HepG2 (cell line): ENCODE data around the gene PAPPA. TPM values are rescaled to one million over a fixed set of nuclear protein-coding genes. Genes with fewer than 3 reads are reported as not detected.

Source experiments
- FOSL2 ChIP-seq: sonication (generic); formaldehyde crosslinking; IDR thresholded peaks from 2 replicates; pipeline ENCODE4 v1.4.0; 2020; ENCODE audit warnings: missing genetic modification reagents
- FOXA3 ChIP-seq: IDR thresholded peaks from 2 replicates; pipeline ENCODE4 v1.6.1; 2016; ENCODE audit warnings: missing genetic modification reagents, missing compliant biosample characterization
- FOXC1 ChIP-seq: sonication (generic); formaldehyde crosslinking; IDR thresholded peaks from 2 replicates; pipeline ENCODE4 v1.8.0; 2022; ENCODE audit warnings: mild to moderate bottlenecking, missing genetic modification reagents, borderline replicate concordance
- FOXP1 ChIP-seq, 2 experiments: fragments of 450-650 bp in 1 of 2; IDR thresholded peaks; 2 replicates each; pipeline ENCODE4 v1.6.1; 2017 to 2018; ENCODE audit warnings: antibody characterized with exemption in 1 of 2
- GABPA ChIP-seq, 2 experiments: IDR thresholded peaks; 2 replicates each; pipeline ENCODE4 v1.6.1; 2011 to 2016; ENCODE audit warnings: low read depth in 2 of 2, low read length in 1 of 2, missing biosample characterization in 1 of 2, missing genetic modification characterization in 1 of 2
- SATB2 ChIP-seq: sonication (generic); formaldehyde crosslinking; IDR thresholded peaks from 2 replicates; pipeline ENCODE4 v1.5.0; 2020; ENCODE audit warnings: missing genetic modification reagents
- SMC3 ChIP-seq: IDR thresholded peaks from 2 replicates; pipeline ENCODE4 v1.6.1; 2011; ENCODE audit warnings: low read length, improper control_type of control experiment
- ZKSCAN1 ChIP-seq: fragments of 150-350 bp; IDR thresholded peaks from 2 replicates; pipeline ENCODE4 v1.6.1; 2014; ENCODE audit warnings: low read length
- ZNF235 ChIP-seq: sonication (generic); formaldehyde crosslinking; IDR thresholded peaks from 2 replicates; pipeline ENCODE4 v1.8.1; 2023; ENCODE audit warnings: mild to moderate bottlenecking, missing genetic modification reagents, borderline replicate concordance
- polyA plus RNA-seq, 8 experiments: library from polyadenylated mRNA; depleted of rRNA in 3 of 8; stranded (reverse) in 7 of 8; unstranded in 1 of 8; fragments of >200 nt; fragmentation: Illumina TruSeq in 4 of 8; extraction: Trizol in 4 of 8; gene quantifications; 2 replicates each; pipeline versions ENCODE4 v1.2.1 to v1.2.3, GENCODE V29; 2011 to 2016; ENCODE audit warnings: low read depth in 4 of 8, missing spikeins in 1 of 8, mixed read lengths in 1 of 8; ENCODE audit not compliant: insufficient read depth in 1 of 8
- total RNA-seq, 5 experiments: library from RNA; depleted of rRNA; stranded (reverse); fragments of >200 nt; fragmentation: Illumina TruSeq; extraction: Trizol; gene quantifications; 2 replicates each; pipeline ENCODE4 v1.2.3, GENCODE V29; 2016; ENCODE audit warnings: low read depth in 1 of 5
- TF ChIP-seq, protein P1 (sequence below): IDR thresholded peaks from 2 replicates; pipeline ENCODE4 v1.4.0; 2020; ENCODE audit warnings: mild to moderate bottlenecking, missing genetic modification reagents
- TF ChIP-seq, protein P2 (sequence below): sonication (generic); formaldehyde crosslinking; IDR thresholded peaks from 2 replicates; pipeline ENCODE4 v1.4.0; 2020; ENCODE audit warnings: missing genetic modification reagents
- TF ChIP-seq, protein P3 (sequence below): sonication (generic); formaldehyde crosslinking; IDR thresholded peaks from 2 replicates; pipeline ENCODE4 v1.4.0; 2020; ENCODE audit warnings: missing genetic modification reagents, low read depth, mild to moderate bottlenecking, borderline replicate concordance

The PAPPA gene
- total and polyA plus RNA-seq, 2 of the 13 experiments (the other 11 are each of a cell fraction or from before 2014, with no cell fraction given): 0.09 to 0.11 TPM

DNA sequence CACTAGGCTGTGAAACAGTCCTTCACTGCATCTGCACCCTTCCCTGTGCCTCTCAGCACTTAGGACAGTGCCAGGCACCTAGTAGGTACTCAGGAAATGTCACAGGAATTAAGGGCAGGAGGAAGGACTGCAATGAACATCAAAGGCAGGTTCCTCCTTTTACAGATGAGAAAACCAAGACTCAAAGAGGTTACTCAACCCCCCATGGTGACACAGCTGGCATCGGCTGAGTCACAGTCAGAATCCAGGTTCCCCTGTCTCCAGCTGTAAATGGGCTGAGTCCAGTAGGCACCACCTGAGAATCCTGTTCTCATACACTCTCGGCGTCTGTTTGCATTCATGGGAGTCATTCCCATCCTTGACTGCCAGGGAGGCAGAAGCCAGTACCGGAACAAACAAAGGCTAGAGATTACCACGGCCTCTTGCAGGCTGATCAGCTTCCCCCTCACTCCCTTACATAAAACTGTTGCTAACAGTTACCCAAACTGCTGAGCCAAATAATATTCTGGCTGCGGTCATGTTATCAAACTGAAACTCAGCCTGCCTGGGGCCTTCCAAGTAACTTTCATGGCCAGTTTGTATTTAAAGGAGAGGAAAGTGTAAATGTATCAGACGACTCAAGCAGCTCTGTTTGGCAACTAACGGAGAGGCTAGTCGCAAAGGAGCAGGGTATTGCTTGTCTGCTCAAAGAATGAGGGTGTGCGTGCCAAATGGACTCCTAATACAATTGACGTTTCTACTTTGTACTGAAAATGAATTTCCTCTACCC lies 201.7 kb downstream of the PAPPA start (continued):
- TF ChIP-seq, protein P1, sequence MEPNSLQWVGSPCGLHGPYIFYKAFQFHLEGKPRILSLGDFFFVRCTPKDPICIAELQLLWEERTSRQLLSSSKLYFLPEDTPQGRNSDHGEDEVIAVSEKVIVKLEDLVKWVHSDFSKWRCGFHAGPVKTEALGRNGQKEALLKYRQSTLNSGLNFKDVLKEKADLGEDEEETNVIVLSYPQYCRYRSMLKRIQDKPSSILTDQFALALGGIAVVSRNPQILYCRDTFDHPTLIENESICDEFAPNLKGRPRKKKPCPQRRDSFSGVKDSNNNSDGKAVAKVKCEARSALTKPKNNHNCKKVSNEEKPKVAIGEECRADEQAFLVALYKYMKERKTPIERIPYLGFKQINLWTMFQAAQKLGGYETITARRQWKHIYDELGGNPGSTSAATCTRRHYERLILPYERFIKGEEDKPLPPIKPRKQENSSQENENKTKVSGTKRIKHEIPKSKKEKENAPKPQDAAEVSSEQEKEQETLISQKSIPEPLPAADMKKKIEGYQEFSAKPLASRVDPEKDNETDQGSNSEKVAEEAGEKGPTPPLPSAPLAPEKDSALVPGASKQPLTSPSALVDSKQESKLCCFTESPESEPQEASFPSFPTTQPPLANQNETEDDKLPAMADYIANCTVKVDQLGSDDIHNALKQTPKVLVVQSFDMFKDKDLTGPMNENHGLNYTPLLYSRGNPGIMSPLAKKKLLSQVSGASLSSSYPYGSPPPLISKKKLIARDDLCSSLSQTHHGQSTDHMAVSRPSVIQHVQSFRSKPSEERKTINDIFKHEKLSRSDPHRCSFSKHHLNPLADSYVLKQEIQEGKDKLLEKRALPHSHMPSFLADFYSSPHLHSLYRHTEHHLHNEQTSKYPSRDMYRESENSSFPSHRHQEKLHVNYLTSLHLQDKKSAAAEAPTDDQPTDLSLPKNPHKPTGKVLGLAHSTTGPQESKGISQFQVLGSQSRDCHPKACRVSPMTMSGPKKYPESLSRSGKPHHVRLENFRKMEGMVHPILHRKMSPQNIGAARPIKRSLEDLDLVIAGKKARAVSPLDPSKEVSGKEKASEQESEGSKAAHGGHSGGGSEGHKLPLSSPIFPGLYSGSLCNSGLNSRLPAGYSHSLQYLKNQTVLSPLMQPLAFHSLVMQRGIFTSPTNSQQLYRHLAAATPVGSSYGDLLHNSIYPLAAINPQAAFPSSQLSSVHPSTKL: 0 out of 2 replicates have a peak, but pooled peaks have one; percentile 14
- TF ChIP-seq FOXC1 (CRISPR knock-in tag) (no peak), ZKSCAN1 (peak; percentile 81), GABPA (IDR thresholded peaks at IDR 0.05; ENCODE audit: low read depth, low read length) (no peak), GABPA (CRISPR knock-in tag; IDR thresholded peaks at IDR 0.05; ENCODE audit: low read depth) (peak; percentile 51), SATB2 (CRISPR knock-in tag) (no peak), FOSL2 (CRISPR knock-in tag) (peak; percentile 32; the same call in 1 of the 2 replicates), SMC3 (no peak), FOXA3 (CRISPR knock-in tag) (peak; percentile 26; the same call in 1 of the 2 replicates), ZNF235 (CRISPR knock-in tag) (no peak), FOXP1 (IDR thresholded peaks at IDR 0.05) (no peak), FOXP1 (CRISPR knock-in tag; IDR thresholded peaks at IDR 0.05) (no peak)
- TF ChIP-seq, protein P2, sequence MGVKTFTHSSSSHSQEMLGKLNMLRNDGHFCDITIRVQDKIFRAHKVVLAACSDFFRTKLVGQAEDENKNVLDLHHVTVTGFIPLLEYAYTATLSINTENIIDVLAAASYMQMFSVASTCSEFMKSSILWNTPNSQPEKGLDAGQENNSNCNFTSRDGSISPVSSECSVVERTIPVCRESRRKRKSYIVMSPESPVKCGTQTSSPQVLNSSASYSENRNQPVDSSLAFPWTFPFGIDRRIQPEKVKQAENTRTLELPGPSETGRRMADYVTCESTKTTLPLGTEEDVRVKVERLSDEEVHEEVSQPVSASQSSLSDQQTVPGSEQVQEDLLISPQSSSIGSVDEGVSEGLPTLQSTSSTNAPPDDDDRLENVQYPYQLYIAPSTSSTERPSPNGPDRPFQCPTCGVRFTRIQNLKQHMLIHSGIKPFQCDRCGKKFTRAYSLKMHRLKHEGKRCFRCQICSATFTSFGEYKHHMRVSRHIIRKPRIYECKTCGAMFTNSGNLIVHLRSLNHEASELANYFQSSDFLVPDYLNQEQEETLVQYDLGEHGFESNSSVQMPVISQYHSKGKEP (CRISPR knock-in tag): no peak
- TF ChIP-seq, protein P3, sequence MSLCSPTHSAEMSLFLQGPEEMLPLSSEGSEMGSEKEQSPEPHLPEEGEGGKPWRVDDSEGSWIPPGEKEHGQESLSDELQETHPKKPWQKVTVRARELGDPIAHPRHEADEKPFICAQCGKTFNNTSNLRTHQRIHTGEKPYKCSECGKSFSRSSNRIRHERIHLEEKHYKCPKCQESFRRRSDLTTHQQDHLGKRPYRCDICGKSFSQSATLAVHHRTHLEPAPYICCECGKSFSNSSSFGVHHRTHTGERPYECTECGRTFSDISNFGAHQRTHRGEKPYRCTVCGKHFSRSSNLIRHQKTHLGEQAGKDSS: no peak
